Fibroblast of lung (primary cell): ENCODE results near the gene TOLLIP.

Experiments
- EZH2 ChIP-seq: IDR thresholded peaks from 2 replicates; pipeline ENCODE4 v1.5.1; 2012; ENCODE audit warnings: low read length, control low read depth, mild to moderate bottlenecking; ENCODE audit errors: missing control alignments
- TF ChIP-seq, protein P1 (sequence below), 2 donors: IDR thresholded peaks in 1 of 2; conservative IDR thresholded peaks in 1 of 2; 1 replicate in 1 of 2; 2 replicates in 1 of 2; pipeline ENCODE4 v1.5.1; 2011 to 2012; ENCODE audit warnings: low read length in 2 of 2, control low read depth in 1 of 2, inconsistent platforms in 1 of 2, low read depth in 1 of 2, mild to moderate bottlenecking in 1 of 2

GRCh38 chr11:1235306-1235900, 74.0 kb downstream of the TOLLIP start:
- TF ChIP-seq, protein P1, sequence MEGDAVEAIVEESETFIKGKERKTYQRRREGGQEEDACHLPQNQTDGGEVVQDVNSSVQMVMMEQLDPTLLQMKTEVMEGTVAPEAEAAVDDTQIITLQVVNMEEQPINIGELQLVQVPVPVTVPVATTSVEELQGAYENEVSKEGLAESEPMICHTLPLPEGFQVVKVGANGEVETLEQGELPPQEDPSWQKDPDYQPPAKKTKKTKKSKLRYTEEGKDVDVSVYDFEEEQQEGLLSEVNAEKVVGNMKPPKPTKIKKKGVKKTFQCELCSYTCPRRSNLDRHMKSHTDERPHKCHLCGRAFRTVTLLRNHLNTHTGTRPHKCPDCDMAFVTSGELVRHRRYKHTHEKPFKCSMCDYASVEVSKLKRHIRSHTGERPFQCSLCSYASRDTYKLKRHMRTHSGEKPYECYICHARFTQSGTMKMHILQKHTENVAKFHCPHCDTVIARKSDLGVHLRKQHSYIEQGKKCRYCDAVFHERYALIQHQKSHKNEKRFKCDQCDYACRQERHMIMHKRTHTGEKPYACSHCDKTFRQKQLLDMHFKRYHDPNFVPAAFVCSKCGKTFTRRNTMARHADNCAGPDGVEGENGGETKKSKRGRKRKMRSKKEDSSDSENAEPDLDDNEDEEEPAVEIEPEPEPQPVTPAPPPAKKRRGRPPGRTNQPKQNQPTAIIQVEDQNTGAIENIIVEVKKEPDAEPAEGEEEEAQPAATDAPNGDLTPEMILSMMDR (conservative IDR thresholded peaks at IDR 0.05 in 1 of 2, IDR thresholded peaks at IDR 0.05 in 1 of 2; ENCODE audit: low read depth in 1 of 2, low read length in 2 of 2), result no peak
- no peak for TF ChIP-seq EZH2
